Subcutaneous adipose tissue (tissue), 4 donors: ENCODE measurements around the gene SYTL3. TPM values are rescaled to one million over a fixed set of nuclear protein-coding genes. Genes with fewer than 3 reads are reported as not detected.

Source experiments
- CTCF ChIP-seq: fragments of 450-650 bp; IDR thresholded peaks from one replicate; pipeline ENCODE4 v1.5.1; 2016; ENCODE audit warnings: low read depth, mild to moderate bottlenecking, control low read depth, antibody characterized with exemption, moderate library complexity
- total RNA-seq, 4 donors: library from RNA; depleted of rRNA; stranded (reverse); fragments of >200 nt; gene quantifications; one replicate each; pipeline ENCODE4 v1.1.0, GENCODE V29; 2016

Gene SYTL3
- total RNA-seq, 4 donors from 2014 or later, result 1.3 to 18.2 (median 6.3) TPM

DNA sequence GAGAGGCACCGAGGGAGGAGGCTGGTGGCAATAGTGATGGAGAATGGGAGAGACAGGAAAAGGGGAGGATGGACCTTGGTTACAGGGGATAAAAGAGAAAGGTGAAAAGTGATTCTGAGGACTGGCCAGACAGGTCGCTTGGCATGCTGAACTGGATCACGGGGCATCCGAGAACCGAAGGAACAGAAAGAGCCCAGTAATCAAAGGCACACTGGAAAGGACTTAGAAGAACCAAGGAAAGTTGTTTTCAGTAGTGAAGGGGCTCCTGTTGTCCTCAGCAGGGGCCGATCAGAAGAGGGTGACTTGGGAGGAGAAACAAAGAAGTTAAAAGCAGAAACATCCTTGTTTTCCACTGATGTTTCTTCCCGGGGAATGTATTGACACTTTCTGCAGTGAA, 18.9 kb downstream of the SYTL3 start:
- no peak for TF ChIP-seq CTCF

DNA sequence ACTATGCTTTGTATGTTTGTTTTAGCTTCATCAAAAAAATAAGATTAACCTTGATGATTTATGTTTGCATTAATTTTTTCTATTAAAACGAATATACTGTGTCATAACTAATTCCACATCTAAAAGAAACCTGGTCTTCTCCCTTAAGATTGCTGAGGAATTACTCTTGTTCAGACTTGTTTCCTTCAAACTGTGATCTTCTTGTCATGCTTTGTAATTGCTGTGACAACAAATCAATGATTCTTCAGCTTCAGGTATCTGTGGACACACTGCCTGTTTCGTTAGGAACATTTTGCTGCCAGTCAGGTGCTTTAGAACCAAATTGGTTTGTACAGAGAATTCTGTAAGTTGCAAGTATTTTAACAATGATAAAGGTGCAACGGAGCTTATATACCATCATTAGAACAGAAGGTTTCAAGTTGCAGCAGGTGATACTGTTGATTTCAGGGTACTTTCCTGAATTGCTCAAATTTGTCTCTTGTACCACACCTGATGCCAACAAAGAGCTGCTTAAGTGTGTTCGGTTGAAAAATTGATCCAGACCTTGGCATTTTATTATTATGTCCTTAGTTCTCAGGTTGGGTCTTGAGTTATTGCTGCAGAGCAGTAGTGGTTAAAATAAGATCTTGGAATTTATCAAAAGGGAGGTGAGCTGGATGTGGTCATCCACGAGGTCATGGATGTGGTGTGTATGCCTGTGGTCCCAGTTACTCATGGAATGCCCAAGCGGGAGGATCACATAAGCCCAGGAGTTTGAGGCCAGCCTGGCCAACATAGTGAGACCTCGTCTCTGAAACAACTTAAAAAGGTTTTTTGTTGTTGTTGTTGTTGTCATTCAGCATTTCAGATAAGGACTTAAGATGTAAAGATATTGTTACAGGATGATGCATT, 19.5 kb downstream of the SYTL3 start:
- no peak for TF ChIP-seq CTCF

DNA sequence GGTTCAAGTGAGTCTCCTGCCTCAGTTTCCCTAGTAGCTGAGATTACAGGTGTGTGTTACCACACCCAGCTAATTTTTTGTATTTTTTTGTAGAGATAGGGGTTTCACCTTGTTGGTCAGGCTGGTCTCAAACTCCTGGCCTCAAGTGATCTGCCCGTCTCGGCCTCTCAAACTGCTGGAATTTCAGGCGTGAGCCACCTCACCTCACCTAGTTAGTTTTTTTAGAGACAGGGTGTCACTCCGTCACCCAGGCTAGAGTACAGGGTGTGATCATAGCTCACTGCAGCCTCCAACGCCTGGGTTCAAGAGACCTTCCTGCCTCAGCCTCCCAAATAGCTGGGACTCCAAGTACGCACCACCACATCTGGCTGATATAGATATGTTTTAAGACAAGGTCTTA, 22.9 kb downstream of the SYTL3 start:
- no peak for TF ChIP-seq CTCF

DNA sequence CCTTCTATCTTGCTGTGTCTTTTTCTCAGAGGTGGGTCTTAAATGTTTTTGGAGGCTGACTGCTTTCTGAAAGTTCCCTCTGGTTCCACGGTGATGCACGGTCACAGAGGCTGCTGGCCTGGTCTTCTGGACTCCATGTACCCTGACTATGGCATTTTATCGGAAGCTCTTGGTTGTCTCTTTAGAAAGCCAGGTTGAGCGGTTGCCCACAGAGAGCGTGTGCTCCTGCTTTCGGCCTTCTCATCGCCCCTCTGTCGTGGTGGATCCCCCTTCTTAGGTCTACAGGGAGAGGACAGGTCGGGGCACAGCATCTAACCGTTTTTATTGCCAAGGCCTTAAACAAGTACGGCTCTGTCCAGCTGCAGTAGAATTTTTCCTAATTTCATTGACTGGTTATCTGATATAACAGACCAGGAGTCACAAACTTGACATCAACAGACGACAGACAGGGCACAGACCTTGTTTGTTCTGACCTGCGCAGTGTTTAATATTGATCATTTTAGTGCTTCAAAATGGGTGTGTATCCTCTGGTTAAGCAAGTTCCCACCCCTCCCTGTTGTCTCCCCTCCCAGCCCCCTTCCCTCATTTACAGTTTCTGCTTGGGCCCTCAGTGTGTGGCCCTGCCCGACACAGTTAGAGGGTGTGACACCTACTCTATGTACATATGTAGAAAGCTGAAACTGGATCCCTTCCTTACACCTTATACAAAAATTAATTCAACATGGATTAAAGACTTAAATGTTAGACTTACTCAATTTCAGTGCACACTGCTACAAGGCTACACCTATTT, 24.7 kb downstream of the SYTL3 start:
- TF ChIP-seq CTCF, result no peak

- TF ChIP-seq CTCF, result no peak
Observed at GRCh38 chr6:158677906-158678578, 28.2 kb downstream of the SYTL3 start.

DNA sequence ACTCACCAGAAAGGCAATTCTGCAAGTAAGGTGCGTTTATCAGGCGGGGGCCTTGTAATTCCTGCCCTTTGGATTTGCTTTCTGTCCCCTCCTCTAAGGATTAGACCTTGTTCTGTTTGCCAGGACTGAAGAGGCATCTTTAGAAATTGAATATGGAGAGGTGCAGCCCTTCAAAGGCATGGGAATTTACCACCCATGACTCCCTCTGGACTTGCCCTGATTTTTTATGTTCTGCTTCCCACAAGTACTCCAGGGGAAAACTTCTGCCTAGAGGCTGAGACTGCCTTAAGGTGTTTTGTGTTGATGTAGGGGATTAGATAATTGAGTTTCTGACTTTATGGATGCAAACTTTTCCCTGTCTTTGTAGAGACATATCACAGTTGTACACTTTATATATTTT, 30.2 kb downstream of the SYTL3 start:
- TF ChIP-seq CTCF, result no peak

DNA sequence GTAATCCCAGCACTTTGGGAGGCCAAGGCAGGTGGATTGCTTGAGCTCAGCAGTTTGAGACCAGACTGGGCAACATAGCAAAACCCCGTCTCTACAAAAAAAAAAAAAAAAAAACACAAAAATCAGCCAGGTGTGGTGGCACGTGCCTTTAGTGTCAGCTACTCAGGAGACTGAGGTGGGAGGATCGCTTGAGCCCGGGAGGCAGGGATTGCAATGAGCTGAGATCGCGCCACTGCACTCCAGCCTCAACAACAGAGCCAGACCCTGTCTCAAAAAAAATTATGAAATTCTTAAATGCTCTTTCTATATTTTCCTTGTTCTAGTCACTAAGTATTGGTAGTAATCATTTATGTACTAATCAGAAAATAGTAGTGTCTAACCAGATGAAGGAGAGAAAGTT, 30.6 kb downstream of the SYTL3 start:
- no peak for TF ChIP-seq CTCF
